K562 (cell line): ENCODE results near the gene NFATC2. TPM values are rescaled to one million over a fixed set of nuclear protein-coding genes. Genes with fewer than 3 reads are reported as not detected.
A peak's percentile ranks its signal among the peaks of the same experiment; 100 is the strongest.

Experiments
- ATAC-seq: fragments of 200-7000 bp; cut with Tn5 transposase; 3 replicates; pipeline ENCODE4 v1.9.1; 2020; ENCODE audit warnings: moderate library complexity
- BruUV-seq: library from RNA; stranded (reverse); fragments of 400-500 nt; replicated peaks from 2 replicates; lab custom pipeline; 2021; lab: Mats Ljungman, UMichigan
- CTCF ChIA-PET: fragments of 300-600 bp; formaldehyde crosslinking; extraction: SDS; loops from one replicate; lab custom pipeline; 2021; ENCODE audit warnings: low intra/inter-chr PET ratio; lab: Yijun Ruan, JAX
- POLR2A ChIA-PET: fragments of 300-600, 350-650 bp; sonication (Branson Sonifier 250); formaldehyde crosslinking; extraction: SDS; loops from one replicate; lab custom pipeline; 2021; ENCODE audit warnings: antibody characterized with exemption, inconsistent platforms; lab: Yijun Ruan, JAX
- DNase-seq, 4 experiments: peaks; one replicate each; pipeline versions ENCODE4 v3.0.0 to v3.0.0-alpha.2; 2011 to 2018; ENCODE audit warnings: low spot score in 3 of 4, mixed read lengths in 3 of 4; ENCODE audit errors: extremely low read depth in 1 of 4
- FAIRE-seq: peaks from 2 replicates; lab custom pipeline; 2011; peaks lifted over from hg19 to GRCh38; lab: Jason Lieb, UNC
- H2AFZ ChIP-seq: 2 replicates; pipeline ENCODE4 v1.6.0; 2011; ENCODE audit warnings: low read depth, low read length, control low read depth, inconsistent platforms
- H3K27ac ChIP-seq: fragments of 200-600 bp; 3 replicates; pipeline ENCODE4 v1.8.0; 2011; ENCODE audit warnings: low read depth, mild to moderate bottlenecking, control low read depth, inconsistent platforms, low read length, moderate library complexity, mixed read lengths; ENCODE audit errors: extremely low read depth
- H3K27me3 ChIP-seq, 2 experiments: fragments of 300-600 bp in 1 of 2; 2 replicates in 1 of 2; 3 replicates in 1 of 2; pipeline versions ENCODE4 v1.6.0 to v1.8.0; 2011; ENCODE audit warnings: inconsistent platforms in 2 of 2, low read length in 2 of 2, mild to moderate bottlenecking in 1 of 2, mixed read lengths in 1 of 2, moderate library complexity in 1 of 2; ENCODE audit not compliant: control insufficient read depth in 2 of 2, insufficient read depth in 2 of 2
- H3K36me3 ChIP-seq: fragments of 300-600 bp; 3 replicates; pipeline ENCODE4 v1.8.0; 2011; ENCODE audit warnings: mild to moderate bottlenecking, low read length, inconsistent platforms; ENCODE audit not compliant: control insufficient read depth, insufficient read depth
- H3K4me1 ChIP-seq, 2 experiments: fragments of 200-600 bp in 1 of 2; replicated peaks in 1 of 2; 2 replicates in 1 of 2; 3 replicates in 1 of 2; pipeline versions ENCODE4 v1.5.1 to v1.8.0; 2011; ENCODE audit warnings: inconsistent platforms in 2 of 2, low read length in 2 of 2, mild to moderate bottlenecking in 1 of 2, mixed read lengths in 1 of 2, moderate library complexity in 1 of 2; ENCODE audit not compliant: control insufficient read depth in 2 of 2, insufficient read depth in 2 of 2
- H3K4me2 ChIP-seq: 2 replicates; pipeline ENCODE4 v1.6.1; 2011; ENCODE audit warnings: low read length, control low read depth, inconsistent platforms, mixed read lengths; ENCODE audit not compliant: insufficient read depth
- H3K4me3 ChIP-seq: fragments of 200-600 bp; sonication (generic), shearing (Covaris generic); 2 replicates; pipeline ENCODE4 v1.5.1; 2016; ENCODE audit warnings: control low read depth, inconsistent platforms
- H3K79me2 ChIP-seq: fragments of 200-600 bp; 3 replicates; pipeline ENCODE4 v1.8.0; 2011; ENCODE audit warnings: low read length, inconsistent platforms; ENCODE audit not compliant: control insufficient read depth, insufficient read depth
- H3K9ac ChIP-seq, 2 experiments: 2 replicates each; pipeline versions ENCODE4 v1.6.0 to v1.6.1; 2011; ENCODE audit warnings: low read depth in 2 of 2, low read length in 2 of 2, control low read depth in 1 of 2, inconsistent platforms in 1 of 2, mild to moderate bottlenecking in 1 of 2, mixed read lengths in 1 of 2; ENCODE audit not compliant: insufficient read depth in 1 of 2
- H3K9me1 ChIP-seq: one replicate; pipeline ENCODE4 v1.6.0; 2011; ENCODE audit warnings: inconsistent platforms, mild to moderate bottlenecking, low read length, moderate library complexity; ENCODE audit not compliant: control insufficient read depth, insufficient read depth
- H3K9me3 ChIP-seq: replicated peaks from 2 replicates; pipeline ENCODE4 v1.5.1; 2011; ENCODE audit warnings: low read depth, low read length, inconsistent platforms; ENCODE audit not compliant: control insufficient read depth, insufficient read depth
- H4K20me1 ChIP-seq: replicated peaks from 2 replicates; pipeline ENCODE4 v1.6.1; 2011; ENCODE audit warnings: low read length, inconsistent platforms, mixed read lengths; ENCODE audit not compliant: control insufficient read depth, insufficient read depth
- MTF1 ChIP-seq: fragments of 250-450 bp; sonication (Bioruptor Pico); IDR thresholded peaks from 2 replicates; pipeline ENCODE4 v1.9.0; 2021; ENCODE audit warnings: moderate library complexity, mild to moderate bottlenecking, inconsistent platforms, borderline replicate concordance
- PBX2 ChIP-seq, 2 experiments: IDR thresholded peaks in 1 of 2; conservative IDR thresholded peaks in 1 of 2; 2 replicates each; pipeline ENCODE4 v1.6.1; 2016; ENCODE audit warnings: low read depth in 2 of 2, mild to moderate bottlenecking in 1 of 2, missing compliant biosample characterization in 1 of 2, missing genetic modification characterization in 1 of 2, moderate library complexity in 1 of 2
- TSHZ1 ChIP-seq: fragments of 250-450 bp; sonication (Bioruptor Pico); IDR thresholded peaks from 2 replicates; pipeline ENCODE4 v1.4.0; 2020; ENCODE audit warnings: mild to moderate bottlenecking, moderate library complexity
- WGBS: fragments of 100-300 bp; shearing (Covaris generic); methylation state at CpG from one replicate; pipeline ENCODE4 v1.1.6; 2016; ENCODE audit warnings: low coverage, mixed read lengths; ENCODE audit not compliant: insufficient coverage; ENCODE audit errors: missing lambda C conversion rate; 5-methylcytosine and 5-hydroxymethylcytosine counted together
- in situ Hi-C: fragments of 300-500 bp; cut with MboI; formaldehyde crosslinking; loops from 4 replicates; pipeline ENCODE4 v1.15.0; 2018; ENCODE audit warnings: inconsistent platforms, mixed read lengths
- intact Hi-C: fragments of 100-400 bp; cut with micrococcal nuclease; formaldehyde crosslinking; loops from 2 replicates; pipeline ENCODE4 v1.14.2; 2022
- polyA plus RNA-seq, 8 experiments: library from polyadenylated mRNA; depleted of rRNA in 4 of 8; stranded (reverse) in 5 of 8; unstranded in 3 of 8; fragments of >200 nt; fragmentation: Nextera tagmentation in 2 of 8; fragmentation: Illumina TruSeq in 1 of 8; extraction: Ambion mirVana in 2 of 8; extraction: Trizol in 1 of 8; gene quantifications; 2 replicates each; pipeline versions ENCODE4 v1.2.1 to v1.2.3, GENCODE V29; 2011 to 2014; ENCODE audit warnings: inconsistent platforms in 1 of 8, missing spikeins in 1 of 8
- total RNA-seq, 7 experiments: library from RNA; depleted of rRNA in 6 of 7; stranded (reverse); fragments of >200 nt in 6 of 7; fragmentation: Illumina TruSeq in 2 of 7; extraction: Trizol in 2 of 7; gene quantifications; 2 replicates each; pipeline versions ENCODE4 v1.2.1 to v1.2.3, GENCODE V29; 2011 to 2021; ENCODE audit warnings: low replicate concordance in 1 of 7
- TF ChIP-seq, protein P1 (sequence below): sonication (generic); formaldehyde crosslinking; IDR thresholded peaks from 2 replicates; pipeline ENCODE4 v1.8.1; 2022; ENCODE audit warnings: missing genetic modification reagents
- TF ChIP-seq, protein P2 (sequence below): fragments of 200-400 bp; formaldehyde crosslinking; IDR thresholded peaks from 2 replicates; pipeline ENCODE4 v1.6.1; 2017; ENCODE audit warnings: mild to moderate bottlenecking, low read depth, low read length, moderate library complexity

Gene NFATC2
- total and polyA plus RNA-seq, 9 of the 15 experiments (the other 6 are each of a cell fraction or from before 2014, with no cell fraction given), result 1.9 to 11.2 (median 3.0) TPM

DNA sequence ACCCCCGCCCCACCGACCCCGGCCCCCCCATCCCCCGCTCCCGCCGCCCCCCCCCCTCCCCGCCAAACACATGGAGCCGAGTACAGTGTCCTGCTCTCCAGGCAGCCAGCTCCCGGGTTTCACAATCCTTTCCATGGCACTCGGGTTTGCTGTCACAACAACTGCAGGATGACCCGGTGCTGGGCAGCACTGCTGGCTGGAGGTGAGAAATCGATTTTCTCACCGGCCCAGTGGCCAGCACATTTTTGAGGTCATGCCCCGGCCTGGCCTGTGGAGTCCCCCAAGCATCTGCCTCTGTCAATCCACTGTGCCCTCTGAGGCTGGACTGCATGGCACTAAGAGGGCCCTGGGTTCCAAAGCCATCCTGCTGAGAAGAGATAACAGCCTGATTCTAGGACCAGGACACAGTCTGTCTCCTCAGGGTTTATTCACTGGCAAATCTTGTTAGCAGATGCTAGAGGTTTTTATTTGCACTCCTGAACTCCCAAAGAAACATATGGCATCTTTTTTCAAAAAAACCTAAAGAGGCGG is 129.5 kb downstream of the NFATC2 start (continued):
- TF ChIP-seq, protein P1, sequence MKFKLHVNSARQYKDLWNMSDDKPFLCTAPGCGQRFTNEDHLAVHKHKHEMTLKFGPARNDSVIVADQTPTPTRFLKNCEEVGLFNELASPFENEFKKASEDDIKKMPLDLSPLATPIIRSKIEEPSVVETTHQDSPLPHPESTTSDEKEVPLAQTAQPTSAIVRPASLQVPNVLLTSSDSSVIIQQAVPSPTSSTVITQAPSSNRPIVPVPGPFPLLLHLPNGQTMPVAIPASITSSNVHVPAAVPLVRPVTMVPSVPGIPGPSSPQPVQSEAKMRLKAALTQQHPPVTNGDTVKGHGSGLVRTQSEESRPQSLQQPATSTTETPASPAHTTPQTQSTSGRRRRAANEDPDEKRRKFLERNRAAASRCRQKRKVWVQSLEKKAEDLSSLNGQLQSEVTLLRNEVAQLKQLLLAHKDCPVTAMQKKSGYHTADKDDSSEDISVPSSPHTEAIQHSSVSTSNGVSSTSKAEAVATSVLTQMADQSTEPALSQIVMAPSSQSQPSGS (CRISPR knock-in tag), result no peak
- TF ChIP-seq TSHZ1, result no peak

DNA sequence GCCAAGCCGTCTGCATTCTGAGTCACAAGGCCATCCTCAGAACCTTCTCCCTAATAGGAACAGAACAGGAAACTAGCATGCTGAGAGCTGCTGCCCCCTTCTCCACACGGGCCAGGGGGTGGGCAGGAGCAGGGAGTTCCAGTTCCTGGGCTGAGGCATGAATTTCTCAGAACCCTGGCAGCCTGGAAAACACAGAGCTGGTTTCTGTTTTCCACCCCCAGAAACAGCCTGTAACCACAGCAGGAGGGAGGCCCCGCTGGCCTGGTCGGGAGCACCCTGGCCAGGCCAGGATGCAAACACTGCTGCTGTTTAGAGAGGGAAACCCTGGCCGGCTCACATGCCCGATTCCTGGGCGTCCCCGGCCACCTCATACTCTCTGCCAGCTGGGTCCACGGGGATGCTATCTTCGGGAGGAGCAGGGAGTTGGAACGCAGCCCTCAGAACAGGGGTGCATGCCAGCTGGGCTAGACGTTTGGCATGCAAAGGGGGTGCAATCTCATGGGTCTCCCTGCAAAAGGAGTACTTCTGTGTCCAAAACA is 130.1 kb downstream of the NFATC2 start:
- FAIRE-seq (no peak), DNase-seq (no peak), ATAC-seq (no peak)
- 81% methylated on average over 6 of the region's 12 CpGs for WGBS
- ChIA-PET POLR2A (no interaction called here), CTCF (no interaction called here)
- Histone ChIP-seq H4K20me1 (0 out of 2 replicates have a peak, but pooled peaks cover 5% of the 10 kb centered on the region), H3K36me3 (peaks cover 16% of the 10 kb centered on the region), H3K9me3 (no peaks in the 10 kb centered on the region), H3K9me1 (no peaks in the 10 kb centered on the region), H2AFZ (no peak overlapping the region), H3K79me2 (no peaks in the 10 kb centered on the region), H3K27ac (no peak overlapping the region), H3K9ac (0 out of 4 replicates have a peak overlapping the region, but pooled peaks of 1 of the 2 experiments have one; percentile 21), H3K4me1 (peaks cover 0 to 7% of the 10 kb centered on the region in 2 experiments; a peak in 1 of 5 replicates), H3K4me2 (no peak overlapping the region), H3K27me3 (no peaks in the 10 kb centered on the region), H3K4me3 (no peak overlapping the region)
- no TSS peak for BruUV-seq
- TF ChIP-seq PBX2 (CRISPR knock-in tag; IDR thresholded peaks at IDR 0.05; ENCODE audit: low read depth), result no peak
- TF ChIP-seq PBX2 (tag; conservative IDR thresholded peaks at IDR 0.05; ENCODE audit: low read depth), result no peak
- TF ChIP-seq, protein P2, sequence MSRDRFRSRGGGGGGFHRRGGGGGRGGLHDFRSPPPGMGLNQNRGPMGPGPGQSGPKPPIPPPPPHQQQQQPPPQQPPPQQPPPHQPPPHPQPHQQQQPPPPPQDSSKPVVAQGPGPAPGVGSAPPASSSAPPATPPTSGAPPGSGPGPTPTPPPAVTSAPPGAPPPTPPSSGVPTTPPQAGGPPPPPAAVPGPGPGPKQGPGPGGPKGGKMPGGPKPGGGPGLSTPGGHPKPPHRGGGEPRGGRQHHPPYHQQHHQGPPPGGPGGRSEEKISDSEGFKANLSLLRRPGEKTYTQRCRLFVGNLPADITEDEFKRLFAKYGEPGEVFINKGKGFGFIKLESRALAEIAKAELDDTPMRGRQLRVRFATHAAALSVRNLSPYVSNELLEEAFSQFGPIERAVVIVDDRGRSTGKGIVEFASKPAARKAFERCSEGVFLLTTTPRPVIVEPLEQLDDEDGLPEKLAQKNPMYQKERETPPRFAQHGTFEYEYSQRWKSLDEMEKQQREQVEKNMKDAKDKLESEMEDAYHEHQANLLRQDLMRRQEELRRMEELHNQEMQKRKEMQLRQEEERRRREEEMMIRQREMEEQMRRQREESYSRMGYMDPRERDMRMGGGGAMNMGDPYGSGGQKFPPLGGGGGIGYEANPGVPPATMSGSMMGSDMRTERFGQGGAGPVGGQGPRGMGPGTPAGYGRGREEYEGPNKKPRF, result no peak
- no peak for TF ChIP-seq MTF1
- intact Hi-C loops, result no loop called here
- in situ Hi-C loops, result no loop called here
